ENCODE measurements around the gene IL3RA.
"Not testable (repeated sequence)": the region's sequence is repeated elsewhere in the genome, so short reads cannot be mapped to it uniquely, and the experiment has no call there.

IL3RA gene

GRCh38 chrX:1425381-1425780 is 88.8 kb downstream of the IL3RA start:
- no peak overlapping the region for H3K27ac ChIP-seq
- DNase-seq (ENCODE audit: low spot score) = no peak
- no peak for TF ChIP-seq CTCF (conservative IDR thresholded peaks at IDR 0.05; ENCODE audit: low read depth)
- ChIA-PET CTCF (no interaction called here), POLR2A (ENCODE audit: low non-redundant PET) (no interaction called here)

DNA sequence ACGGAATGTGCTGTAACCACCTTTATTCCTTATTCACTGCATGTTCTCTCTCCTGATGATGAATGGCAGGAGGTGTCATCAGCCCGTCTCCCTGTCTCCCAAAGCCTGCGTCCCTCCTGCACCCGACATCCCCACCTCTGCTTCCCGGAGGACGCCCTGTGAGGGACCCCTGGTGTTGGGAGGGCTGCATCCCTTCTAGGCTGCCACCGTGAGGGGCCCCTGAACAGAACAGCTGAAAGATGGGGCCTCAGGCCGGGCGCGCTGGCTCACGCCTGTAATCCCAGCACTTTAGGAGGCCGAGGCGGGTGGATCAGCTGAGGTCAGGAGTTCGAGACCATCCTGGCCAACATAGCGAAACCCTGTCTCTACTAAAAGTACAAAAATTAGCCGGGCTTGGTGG is 89.7 kb downstream of the IL3RA start:
- CTCF ChIA-PET; POLR2A ChIA-PET (ENCODE audit: low non-redundant PET): not testable (repeated sequence)

DNA sequence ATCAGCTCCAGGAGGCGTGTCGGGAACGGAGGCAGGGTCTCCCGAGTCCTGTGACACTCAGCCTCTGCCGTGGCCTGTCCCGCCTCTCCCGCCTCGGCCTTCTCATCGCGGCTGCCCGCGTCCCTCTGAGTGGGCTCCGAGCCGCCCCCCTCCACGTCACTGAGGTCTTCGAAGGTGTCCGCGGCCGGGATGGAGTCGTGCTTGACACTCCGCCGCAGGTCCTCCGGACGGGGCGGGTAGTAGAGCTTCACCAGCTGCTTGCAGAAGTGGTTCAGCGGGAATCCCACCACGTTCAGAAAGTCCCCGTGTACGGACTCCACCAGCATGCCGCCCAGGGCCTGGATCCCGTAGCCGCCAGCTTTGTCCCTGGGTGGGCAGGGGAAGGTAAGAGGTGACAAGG is 91.2 kb downstream of the IL3RA start:
- no peak for TF ChIP-seq CTCF (conservative IDR thresholded peaks at IDR 0.05; ENCODE audit: low read depth)
- CTCF ChIA-PET = no interaction called here
- no peak overlapping the region for H3K27ac ChIP-seq
- POLR2A ChIA-PET (ENCODE audit: low non-redundant PET) = no interaction called here
- no peak for DNase-seq (ENCODE audit: low spot score)

More for the DNA sequence above, 89.7 kb downstream of the IL3RA start:
- DNase-seq (ENCODE audit: low spot score); H3K27ac ChIP-seq: not testable (repeated sequence)

DNA sequence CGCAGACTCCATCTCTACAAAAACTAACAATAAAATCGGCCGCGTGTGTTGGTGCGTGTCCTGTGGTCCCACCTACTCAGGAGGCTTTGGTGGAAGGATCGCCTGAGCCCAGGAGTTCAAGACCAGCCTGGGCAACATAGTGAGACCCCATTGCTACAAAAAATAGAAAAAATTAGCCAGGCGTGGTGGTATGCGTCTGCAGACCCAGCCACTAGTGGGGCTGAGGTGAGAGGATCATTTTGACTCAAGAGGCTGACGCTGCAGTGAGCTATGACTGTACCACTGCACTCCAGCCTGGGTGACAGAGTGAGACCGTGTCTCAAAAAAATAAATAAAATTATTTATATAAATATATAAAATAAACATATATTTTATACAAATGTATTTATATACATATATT is 93.9 kb downstream of the IL3RA start:
- POLR2A ChIA-PET (ENCODE audit: low non-redundant PET) = no interaction called here

More for the DNA sequence above, 93.9 kb downstream of the IL3RA start:
- CTCF ChIA-PET = no interaction called here
- H3K27ac ChIP-seq = no peak overlapping the region
- DNase-seq (ENCODE audit: low spot score) = no peak
- no peak for TF ChIP-seq CTCF (conservative IDR thresholded peaks at IDR 0.05; ENCODE audit: low read depth)
